Spleen (tissue), 7 donors: ENCODE data around the gene PLAU.

ENCODE experiments used
- CTCF ChIP-seq, 11 experiments: fragments of 200-600 bp in 7 of 11; fragments of 450-650 bp in 4 of 11; sonication (generic) in 4 of 11; IDR thresholded peaks in 8 of 11; conservative IDR thresholded peaks in 3 of 11; 1 replicate in 7 of 11; 2 replicates in 4 of 11; pipeline versions ENCODE4 v1.4.0 to v1.8.0; 2016 to 2021; ENCODE audit warnings: antibody characterized with exemption in 11 of 11, inconsistent platforms in 4 of 11, mild to moderate bottlenecking in 1 of 11
- POLR2A ChIP-seq, 3 donors: fragments of 450-650 bp; IDR thresholded peaks; one replicate each; pipeline ENCODE4 v1.5.1; 2017; ENCODE audit warnings: antibody characterized with exemption in 3 of 3, mild to moderate bottlenecking in 1 of 3
- POLR2AphosphoS5 ChIP-seq, 3 donors: sonication (generic); formaldehyde crosslinking; IDR thresholded peaks; one replicate each; pipeline ENCODE4 v1.5.1; 2017; ENCODE audit warnings: antibody characterized with exemption in 3 of 3
- donor health status: DM: no; HTN: no; CAD: no; lungs with moderate emphysema.
- donor health status: DM: no; HTN: no; CAD: no.
- donor health status: DM: no; HTN: no; CAD: no.

- no peak for TF ChIP-seq CTCF (IDR thresholded peaks at IDR 0.05 in 8 of 11, conservative IDR thresholded peaks at IDR 0.05 in 3 of 11)
- TF ChIP-seq POLR2AphosphoS5 (IDR thresholded peaks at IDR 0.05), result no peak
- no peak for TF ChIP-seq POLR2A (IDR thresholded peaks at IDR 0.05)
These were observed 37.1 kb upstream of the PLAU start for GRCh38 chr10:73873838-73874215.
